Fibroblast of lung (primary cell): Measurements from ENCODE around the gene SEC23A.

Experiments used
- EZH2 ChIP-seq: IDR thresholded peaks from 2 replicates; pipeline ENCODE4 v1.5.1; 2012; ENCODE audit warnings: low read length, control low read depth, mild to moderate bottlenecking; ENCODE audit errors: missing control alignments
- TF ChIP-seq, protein P1 (sequence below), 2 donors: IDR thresholded peaks in 1 of 2; conservative IDR thresholded peaks in 1 of 2; 1 replicate in 1 of 2; 2 replicates in 1 of 2; pipeline ENCODE4 v1.5.1; 2011 to 2012; ENCODE audit warnings: low read length in 2 of 2, control low read depth in 1 of 2, inconsistent platforms in 1 of 2, low read depth in 1 of 2, mild to moderate bottlenecking in 1 of 2

DNA sequence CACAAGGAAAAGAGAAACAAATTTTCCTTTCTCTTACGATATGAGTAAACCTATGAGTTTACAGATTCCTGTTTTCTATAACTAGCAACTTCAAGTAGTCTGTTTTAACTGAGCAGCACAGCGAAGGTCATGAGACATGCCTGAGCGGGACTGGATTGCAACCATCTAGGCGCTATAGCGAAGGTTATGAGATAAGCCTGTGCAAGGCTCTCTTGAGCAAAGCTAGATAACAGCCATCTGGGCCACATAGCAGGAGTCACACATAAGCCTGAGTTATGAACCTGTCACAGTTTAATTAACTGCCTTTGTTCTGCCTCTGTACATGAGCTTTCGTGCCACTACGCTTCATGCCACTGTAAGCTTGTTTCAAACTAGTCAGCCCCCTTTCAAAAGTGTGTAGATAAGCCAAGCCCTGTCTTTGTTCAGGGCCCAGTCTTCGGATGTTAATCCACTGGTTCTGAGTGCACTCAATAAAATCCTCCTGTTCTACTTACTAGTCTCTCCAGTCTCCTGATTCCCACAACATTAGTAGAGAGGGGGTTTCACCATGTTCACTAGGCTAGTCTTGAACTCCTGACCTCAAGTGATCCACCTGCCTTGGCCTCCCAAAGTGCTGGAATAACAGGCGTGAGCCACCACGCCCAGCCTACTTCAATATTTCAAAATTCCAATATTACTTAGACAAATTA lies 47.1 kb downstream of the SEC23A start:
- TF ChIP-seq, protein P1, sequence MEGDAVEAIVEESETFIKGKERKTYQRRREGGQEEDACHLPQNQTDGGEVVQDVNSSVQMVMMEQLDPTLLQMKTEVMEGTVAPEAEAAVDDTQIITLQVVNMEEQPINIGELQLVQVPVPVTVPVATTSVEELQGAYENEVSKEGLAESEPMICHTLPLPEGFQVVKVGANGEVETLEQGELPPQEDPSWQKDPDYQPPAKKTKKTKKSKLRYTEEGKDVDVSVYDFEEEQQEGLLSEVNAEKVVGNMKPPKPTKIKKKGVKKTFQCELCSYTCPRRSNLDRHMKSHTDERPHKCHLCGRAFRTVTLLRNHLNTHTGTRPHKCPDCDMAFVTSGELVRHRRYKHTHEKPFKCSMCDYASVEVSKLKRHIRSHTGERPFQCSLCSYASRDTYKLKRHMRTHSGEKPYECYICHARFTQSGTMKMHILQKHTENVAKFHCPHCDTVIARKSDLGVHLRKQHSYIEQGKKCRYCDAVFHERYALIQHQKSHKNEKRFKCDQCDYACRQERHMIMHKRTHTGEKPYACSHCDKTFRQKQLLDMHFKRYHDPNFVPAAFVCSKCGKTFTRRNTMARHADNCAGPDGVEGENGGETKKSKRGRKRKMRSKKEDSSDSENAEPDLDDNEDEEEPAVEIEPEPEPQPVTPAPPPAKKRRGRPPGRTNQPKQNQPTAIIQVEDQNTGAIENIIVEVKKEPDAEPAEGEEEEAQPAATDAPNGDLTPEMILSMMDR (conservative IDR thresholded peaks at IDR 0.05 in 1 of 2, IDR thresholded peaks at IDR 0.05 in 1 of 2; ENCODE audit: low read depth in 1 of 2, low read length in 2 of 2) = no peak
- no peak for TF ChIP-seq EZH2
